ENCODE results near the gene SMAD6.
A peak's percentile ranks its signal among the peaks of the same experiment; 100 is the strongest.

Gene SMAD6

DNA sequence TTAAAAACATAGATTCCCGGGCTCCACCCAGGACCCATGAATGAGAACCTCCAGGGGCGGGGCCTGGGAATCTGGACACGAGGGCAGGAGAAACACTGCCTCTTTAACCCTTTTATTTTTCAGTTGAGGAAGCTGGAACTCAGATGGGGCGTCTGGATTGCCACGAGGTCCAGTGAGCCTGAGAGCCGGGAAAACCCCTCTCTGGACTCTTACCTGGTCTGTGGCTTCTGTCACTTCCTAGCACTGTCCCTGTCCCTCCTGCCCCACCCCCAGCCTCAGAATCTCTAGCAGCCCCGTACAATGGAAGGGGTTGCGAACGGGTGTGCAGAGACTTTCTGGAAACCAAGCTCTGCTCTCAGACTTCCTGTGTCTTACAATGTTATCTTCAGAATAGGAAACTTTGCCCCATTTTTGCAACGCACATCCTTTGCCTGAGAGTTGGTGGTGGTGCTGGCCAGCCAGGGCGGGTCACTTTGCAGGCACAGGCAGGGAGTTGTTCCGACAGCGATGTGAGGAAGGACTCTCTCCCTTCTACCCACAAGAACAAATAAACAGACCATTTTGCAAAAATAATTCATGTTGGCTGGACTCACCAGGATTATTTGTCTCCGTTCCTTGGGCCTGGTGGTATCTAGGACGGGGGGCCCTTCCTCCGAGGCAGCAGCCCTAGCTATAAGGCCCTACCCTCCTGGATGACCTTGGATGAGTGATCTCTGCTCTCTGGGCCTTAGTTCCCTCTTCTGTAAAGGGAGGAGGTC lies 59.1 kb downstream of the SMAD6 start:
- no peak for DNase-seq

GRCh38 chr15:66761726-66762595 lies 59.9 kb downstream of the SMAD6 start:
- no peak for DNase-seq

DNA sequence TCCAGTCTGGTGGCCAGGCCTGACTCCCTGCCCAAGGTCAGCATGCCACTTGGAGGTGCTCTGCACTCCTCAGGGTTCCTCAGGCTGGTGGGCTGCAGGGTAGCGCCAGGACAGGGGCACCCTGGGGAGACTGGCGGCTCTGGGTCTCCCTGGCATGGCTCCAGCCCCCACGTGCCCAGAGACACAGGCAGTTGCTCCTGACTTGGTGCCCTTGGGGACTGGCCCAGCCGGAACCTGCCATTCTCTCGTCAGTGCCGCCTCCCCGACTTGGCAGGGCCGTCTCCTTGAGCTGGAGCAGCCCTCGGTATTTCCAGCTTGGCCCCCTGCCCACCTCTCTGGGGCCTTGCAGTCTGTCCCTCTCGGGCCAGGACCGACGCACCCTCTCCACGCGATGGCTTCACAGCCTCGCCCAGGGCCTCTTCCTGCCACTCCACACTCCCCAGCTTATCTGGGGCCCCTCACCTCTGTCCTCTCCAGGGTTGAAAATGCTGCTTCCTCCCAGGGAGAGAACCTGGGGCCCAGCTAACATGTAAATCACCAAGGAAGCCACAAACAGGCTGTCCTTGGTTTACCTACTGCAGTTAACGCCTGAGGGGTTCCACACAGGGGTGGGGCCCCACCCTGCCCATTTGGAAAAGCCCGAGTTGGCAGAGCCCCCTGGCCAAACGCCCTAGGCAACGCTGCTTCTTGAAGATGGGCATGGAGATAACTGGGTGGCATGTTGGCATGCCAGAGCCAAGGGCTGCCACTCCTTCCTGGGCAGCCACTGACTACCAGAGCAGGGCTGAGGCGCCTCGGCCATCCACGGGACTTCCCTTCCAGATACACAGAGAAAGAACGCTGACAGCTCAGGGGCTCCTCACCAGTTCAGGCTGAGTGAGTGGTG lies 61.4 kb downstream of the SMAD6 start:
- no peak for DNase-seq

DNA sequence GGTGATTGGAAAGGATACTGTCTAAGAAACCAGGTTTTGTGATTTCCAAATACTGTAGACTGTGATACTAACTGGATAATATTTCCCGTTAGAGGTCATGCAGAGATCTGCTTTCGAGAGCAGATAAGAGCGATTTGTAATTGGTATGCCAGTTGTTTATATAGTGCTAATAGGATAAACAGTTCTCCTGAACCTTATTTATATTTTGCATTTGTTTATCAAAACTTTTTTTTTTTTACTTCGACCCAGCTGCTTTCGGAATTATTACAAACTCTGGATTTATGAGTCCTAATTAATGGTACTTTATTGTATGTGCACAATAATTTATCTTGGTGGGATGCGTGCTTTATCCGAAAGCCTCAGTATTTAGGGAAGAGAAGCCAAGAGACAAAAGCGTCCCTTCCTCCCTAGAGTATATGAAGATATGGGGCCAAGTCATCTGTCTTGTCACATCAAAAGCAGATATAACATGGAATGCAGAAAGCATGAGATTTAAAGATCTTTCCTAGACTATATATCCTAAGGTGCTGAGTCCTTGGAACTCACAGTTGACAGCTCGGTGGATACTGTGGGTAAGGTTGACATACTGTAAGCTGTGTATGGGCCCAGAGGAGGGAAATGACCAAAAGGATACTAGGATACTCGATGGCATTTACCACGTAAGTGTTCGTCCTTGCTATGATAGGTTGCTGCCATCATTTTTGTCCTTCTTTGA lies 62.2 kb downstream of the SMAD6 start:
- no peak for DNase-seq

DNA sequence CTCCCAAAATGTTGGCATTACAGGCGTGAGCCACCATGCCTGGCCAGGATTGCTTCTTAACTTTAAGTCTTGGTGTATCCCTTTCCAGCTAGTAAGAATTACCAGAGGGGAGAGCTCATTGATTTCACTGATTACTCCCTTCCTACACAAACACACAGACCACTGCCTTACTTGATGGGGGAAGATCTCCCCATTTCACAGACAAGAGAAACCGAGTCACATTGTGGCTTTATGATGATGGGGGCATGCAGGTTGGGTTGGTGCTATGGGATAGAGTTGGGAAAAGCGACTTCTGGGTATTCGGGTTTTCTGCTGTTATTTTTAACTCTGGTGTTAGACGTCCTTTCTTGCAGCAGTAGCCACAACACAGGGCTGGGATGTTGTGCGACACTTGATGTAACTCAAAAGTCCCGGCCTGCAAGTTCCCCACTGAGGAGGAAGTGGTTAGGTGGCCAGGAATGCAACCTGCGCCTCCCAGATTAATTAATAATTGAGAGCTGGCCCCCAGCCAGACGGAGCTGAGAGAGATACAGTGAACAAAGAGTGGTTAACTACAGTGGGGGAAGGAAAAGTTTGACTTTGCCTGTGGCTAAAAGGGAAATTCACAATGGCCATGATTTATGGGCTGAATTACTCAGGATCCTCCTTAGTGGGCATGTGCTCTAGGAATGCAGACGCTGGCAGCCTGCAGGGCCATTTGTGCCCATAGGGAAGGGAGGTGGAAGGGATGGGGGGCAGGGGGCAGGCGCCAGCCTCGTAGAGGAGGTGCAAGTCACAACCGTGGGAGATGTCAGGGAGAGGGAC lies 63.6 kb downstream of the SMAD6 start:
- DNase-seq: no peak

DNA sequence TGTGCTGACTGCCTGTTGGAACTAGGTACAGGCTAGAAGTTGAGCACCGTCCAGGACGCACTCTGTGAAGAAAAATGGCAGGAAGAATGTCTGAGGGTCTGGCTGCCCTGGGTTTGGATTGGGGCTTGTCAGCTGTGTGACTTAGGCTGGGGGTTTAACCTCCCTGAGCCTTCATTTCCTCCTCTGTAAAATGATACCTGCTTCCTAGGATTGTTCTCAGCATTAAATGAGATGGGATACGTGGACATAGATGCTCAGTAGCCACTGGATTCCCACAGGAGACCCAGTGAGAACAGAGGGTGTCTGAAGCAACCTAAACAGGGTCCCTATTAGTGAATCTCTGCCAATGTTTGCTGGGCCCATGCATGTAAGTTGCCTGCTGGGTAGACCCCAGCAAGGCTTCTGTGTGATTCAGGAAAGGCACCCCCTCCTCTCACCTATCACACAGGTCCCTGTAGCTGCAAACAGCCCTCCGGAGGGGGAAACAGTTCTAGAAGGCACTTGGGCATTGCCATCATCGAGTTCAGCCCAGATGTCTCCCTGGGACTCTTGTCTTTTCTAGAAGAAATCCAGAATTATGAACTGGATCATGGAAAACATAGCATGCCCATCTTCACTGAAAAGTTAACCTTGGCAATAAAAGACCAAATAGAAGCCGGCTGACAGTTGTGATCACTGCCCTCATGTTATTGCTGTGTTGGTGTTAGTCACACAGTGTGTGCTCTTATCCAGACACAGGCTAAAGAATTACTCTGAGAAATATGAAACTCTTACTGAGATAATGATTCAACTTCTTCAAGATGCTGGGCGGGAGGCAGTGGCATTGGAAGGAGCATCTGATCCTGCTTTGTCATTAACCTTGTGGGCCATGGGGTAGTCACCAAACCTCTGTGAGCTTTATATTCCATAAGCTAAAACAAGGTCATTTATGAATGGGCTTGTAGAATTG lies 64.5 kb downstream of the SMAD6 start:
- DNase-seq: no peak

- DNase-seq: no peak
Measured at GRCh38 chr15:66767240-66767659, 65.2 kb downstream of the SMAD6 start.

DNA sequence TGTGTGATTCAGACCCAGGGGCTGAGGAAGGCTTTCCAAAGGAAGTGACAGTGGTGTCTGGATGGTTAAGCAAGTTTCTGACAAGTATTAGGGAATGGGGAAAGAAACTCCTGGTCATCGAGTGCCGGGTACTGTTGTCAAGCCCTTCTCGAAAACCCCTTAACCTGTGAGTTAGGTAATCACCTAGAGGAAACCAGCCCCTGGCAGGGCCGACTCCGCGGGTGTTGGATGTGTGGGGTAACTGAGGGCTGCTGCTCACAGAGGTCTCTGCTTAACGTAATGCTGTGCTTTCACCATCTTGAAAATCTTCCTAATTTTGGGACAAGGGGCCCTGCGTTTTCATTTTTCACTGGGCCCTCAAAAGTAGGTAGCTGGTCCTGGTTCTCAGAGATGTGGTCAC lies 67.0 kb downstream of the SMAD6 start:
- DNase-seq: no peak

DNA sequence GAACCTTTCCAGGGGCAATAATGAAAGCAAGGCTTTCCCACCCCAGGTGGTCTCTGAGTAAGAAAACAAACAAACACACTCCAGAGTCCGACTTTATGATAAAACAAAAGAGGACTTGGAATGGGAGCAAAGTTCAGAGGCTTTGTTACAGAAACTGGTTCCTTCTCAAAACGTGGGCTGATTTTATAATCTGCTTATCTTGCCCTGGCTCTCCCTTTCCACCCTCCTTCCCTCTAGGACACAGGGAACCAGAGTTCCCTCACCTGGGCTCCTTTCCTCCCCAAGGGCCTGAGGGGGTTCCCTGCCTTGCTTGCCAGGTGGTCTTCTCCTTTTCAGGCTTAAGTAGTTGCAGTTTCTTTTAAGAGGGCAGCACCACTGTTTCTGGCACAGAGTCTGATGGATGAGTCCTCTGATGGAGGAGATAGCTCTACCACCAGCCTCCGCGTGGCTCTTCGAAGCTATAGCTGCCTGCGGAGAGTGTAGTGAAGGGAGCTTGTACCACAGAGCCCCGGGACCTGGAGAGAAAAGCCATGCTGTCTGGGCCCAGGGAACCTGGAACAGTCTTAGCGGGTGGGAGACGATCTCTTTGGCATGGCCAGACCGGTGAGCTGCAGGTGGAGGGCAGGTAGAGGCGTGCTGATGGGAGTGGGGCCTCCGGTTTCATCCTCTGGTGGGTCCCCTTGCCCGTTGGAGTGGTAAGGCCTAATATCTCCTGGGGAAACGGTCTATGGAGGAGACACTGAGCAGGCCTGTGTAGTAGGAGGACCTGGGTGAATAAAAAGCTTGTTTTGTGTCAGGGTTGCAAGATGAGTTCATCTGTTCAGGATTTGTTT lies 68.7 kb downstream of the SMAD6 start:
- no peak for DNase-seq

- DNase-seq: no peak
Measured at GRCh38 chr15:66771351-66771650, 69.3 kb downstream of the SMAD6 start.

GRCh38 chr15:66772604-66773128 lies 70.6 kb downstream of the SMAD6 start:
- no peak for DNase-seq

DNA sequence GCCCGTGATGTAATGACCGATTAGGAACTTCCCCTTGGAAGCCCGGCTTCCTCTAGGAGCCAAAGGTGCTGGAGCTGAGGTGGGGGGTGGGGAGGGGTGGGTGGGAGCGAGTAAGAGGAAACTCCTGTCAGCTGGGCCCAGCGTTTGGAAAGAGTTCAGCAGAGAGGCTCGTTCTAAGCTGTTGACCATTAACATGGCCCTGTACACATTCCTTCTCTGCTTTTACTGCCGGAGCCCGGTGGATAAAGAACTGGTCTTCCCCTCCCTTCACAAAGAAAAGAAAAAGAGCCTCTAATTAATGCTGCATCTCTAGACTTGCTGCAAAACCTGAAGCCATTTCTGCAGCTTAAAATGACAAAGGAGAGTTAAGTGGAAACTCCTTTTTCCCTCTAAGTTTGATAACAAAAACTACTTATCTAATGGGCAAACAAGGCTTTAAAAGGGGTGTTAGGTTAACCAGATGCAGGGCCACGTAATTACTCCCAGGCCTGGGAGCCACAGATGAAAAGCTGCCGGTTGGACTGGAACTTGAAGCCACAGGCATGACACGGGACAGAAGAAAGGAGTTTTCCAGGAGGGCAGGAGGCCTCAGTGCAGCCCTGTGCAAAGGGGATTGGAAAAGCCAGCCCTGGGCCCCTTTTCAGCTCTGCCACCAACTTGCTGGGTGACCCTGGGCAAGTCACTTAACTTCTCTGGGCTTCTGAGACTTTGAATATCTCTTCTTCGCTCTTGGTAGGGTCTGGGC lies 71.3 kb downstream of the SMAD6 start:
- no peak for DNase-seq

GRCh38 chr15:66774001-66774814 lies 72.2 kb downstream of the SMAD6 start:
- DNase-seq: peak; percentile 26

DNA sequence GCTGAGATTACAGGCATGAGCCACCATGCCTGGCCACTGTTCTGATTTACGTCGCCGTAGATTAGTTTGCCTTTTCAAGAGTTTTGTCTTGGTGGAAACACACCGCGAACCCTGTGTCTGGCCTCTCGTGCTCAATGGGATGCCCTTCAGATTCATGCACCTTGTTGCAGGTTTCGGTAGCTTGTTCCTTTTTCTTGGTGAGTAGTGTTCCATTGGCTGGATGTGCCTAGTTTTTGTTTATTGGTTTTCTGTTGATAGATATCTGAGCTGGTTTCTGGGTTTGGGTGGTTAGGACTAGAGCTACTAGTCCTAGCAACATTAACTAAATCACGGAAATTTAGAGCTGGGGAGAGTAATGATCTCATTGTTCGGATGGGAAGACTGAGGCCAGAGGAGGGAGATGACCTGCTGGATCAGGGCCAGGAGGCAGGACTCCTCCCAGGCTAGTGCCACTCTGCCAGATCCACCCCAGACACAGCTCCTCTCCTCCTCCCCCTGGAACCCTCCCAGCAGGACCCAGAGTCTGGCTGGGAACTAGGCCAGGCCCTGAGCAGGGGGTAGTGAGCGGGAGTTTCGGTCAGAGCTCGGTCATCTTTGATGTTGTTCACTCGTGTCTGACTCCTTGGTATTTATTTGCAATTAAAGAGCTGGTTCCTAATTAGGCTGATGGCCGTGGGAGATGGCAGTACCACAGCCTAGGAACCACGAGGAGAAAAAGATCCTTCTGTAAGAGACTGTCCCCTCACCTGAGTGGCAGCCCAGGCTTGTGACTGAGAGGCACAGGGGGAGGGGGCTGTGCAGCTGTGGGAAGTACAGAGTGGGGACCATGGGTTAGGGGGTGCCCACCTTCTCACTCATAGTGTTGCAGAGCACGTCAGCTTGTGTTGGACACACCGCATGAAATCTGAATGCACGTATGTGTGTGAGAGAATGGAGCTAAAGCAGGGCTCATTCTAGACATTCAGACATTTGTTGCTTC lies 73.4 kb downstream of the SMAD6 start:
- DNase-seq: no peak

- no peak for DNase-seq
Measured at GRCh38 chr15:66777054-66777453, 75.0 kb downstream of the SMAD6 start.

- DNase-seq: no peak
Measured at GRCh38 chr15:66777596-66778313, 75.7 kb downstream of the SMAD6 start.

Data from NCI-H774 (cell line).